ENCODE measurements around the gene MDN1. TPM values are rescaled to one million over a fixed set of nuclear protein-coding genes. Genes with fewer than 3 reads are reported as not detected.

Gene MDN1
- total RNA-seq, 1 experiment from 2014 or later = 50.0 TPM

GRCh38 chr6:89613790-89614189 lies 205.8 kb downstream of the MDN1 start:
- H3K36me3 Mint-ChIP-seq (ENCODE audit: insufficient read depth, unreplicated experiment) = no peaks in the 10 kb centered on the region
- no peak overlapping the region for H3K27ac Mint-ChIP-seq (ENCODE audit: unreplicated experiment)
- H3K9me3 Mint-ChIP-seq (ENCODE audit: low read depth, unreplicated experiment) = no peaks in the 10 kb centered on the region
- TF ChIP-seq CTCF (IDR thresholded peaks at IDR 0.05; ENCODE audit: unreplicated experiment) = no peak
- DNase-seq = no peak
- no peaks in the 10 kb centered on the region for H3K27me3 Mint-ChIP-seq (ENCODE audit: unreplicated experiment)
- intact Hi-C loops (cut with micrococcal nuclease; ENCODE audit: unreplicated experiment) = no loop called here
- BruUV-seq (replicated peaks) = no TSS peak
- no peaks in the 10 kb centered on the region for H3K4me1 Mint-ChIP-seq (ENCODE audit: low read depth, unreplicated experiment)
- CTCF ChIA-PET = no interaction called here
- no peak overlapping the region for H3K4me3 Mint-ChIP-seq (ENCODE audit: low read depth, unreplicated experiment)

GRCh38 chr6:89612121-89612520 lies 207.5 kb downstream of the MDN1 start:
- no peak overlapping the region for H3K4me3 Mint-ChIP-seq (ENCODE audit: low read depth, unreplicated experiment)
- H3K36me3 Mint-ChIP-seq (ENCODE audit: insufficient read depth, unreplicated experiment) = no peaks in the 10 kb centered on the region
- CTCF ChIA-PET = no interaction called here
- intact Hi-C loops (cut with micrococcal nuclease; ENCODE audit: unreplicated experiment) = no loop called here
- H3K4me1 Mint-ChIP-seq (ENCODE audit: low read depth, unreplicated experiment) = no peaks in the 10 kb centered on the region
- H3K27me3 Mint-ChIP-seq (ENCODE audit: unreplicated experiment) = no peaks in the 10 kb centered on the region
- no peak for TF ChIP-seq CTCF (IDR thresholded peaks at IDR 0.05; ENCODE audit: unreplicated experiment)
- H3K9me3 Mint-ChIP-seq (ENCODE audit: low read depth, unreplicated experiment) = no peaks in the 10 kb centered on the region
- no peak overlapping the region for H3K27ac Mint-ChIP-seq (ENCODE audit: unreplicated experiment)
- DNase-seq = no peak
- no TSS peak for BruUV-seq (replicated peaks)

- H3K36me3 Mint-ChIP-seq (ENCODE audit: insufficient read depth, unreplicated experiment) = no peaks in the 10 kb centered on the region
- no peaks in the 10 kb centered on the region for H3K9me3 Mint-ChIP-seq (ENCODE audit: low read depth, unreplicated experiment)
- H3K4me3 Mint-ChIP-seq (ENCODE audit: low read depth, unreplicated experiment) = no peak overlapping the region
- DNase-seq = no peak
- no TSS peak for BruUV-seq (replicated peaks)
- CTCF ChIA-PET = no interaction called here
- no peak for TF ChIP-seq CTCF (IDR thresholded peaks at IDR 0.05; ENCODE audit: unreplicated experiment)
- no peaks in the 10 kb centered on the region for H3K27me3 Mint-ChIP-seq (ENCODE audit: unreplicated experiment)
- H3K27ac Mint-ChIP-seq (ENCODE audit: unreplicated experiment) = no peak overlapping the region
- intact Hi-C loops (cut with micrococcal nuclease; ENCODE audit: unreplicated experiment) = no loop called here
- no peaks in the 10 kb centered on the region for H3K4me1 Mint-ChIP-seq (ENCODE audit: low read depth, unreplicated experiment)
Observed at GRCh38 chr6:89611666-89612065, 207.9 kb downstream of the MDN1 start.

GRCh38 chr6:89610149-89610642 lies 209.4 kb downstream of the MDN1 start:
- intact Hi-C loops (cut with micrococcal nuclease; ENCODE audit: unreplicated experiment) = loop anchor here (1.0 kb wide), 2 partner anchors 178 to 238 kb away; no protein-coding TSS in a partner anchor
- peak; percentile 85 for DNase-seq
- CTCF ChIA-PET = interaction anchor here (0.5 to 0.8 kb wide), 3 partner anchors 27 to 175 kb away, joined by 3 to 5 read pairs (median 4); no protein-coding TSS in a partner anchor
- Mint-ChIP-seq H3K4me1 (ENCODE audit: low read depth, unreplicated experiment) (no peaks in the 10 kb centered on the region), H3K27me3 (ENCODE audit: unreplicated experiment) (no peaks in the 10 kb centered on the region), H3K36me3 (ENCODE audit: insufficient read depth, unreplicated experiment) (no peaks in the 10 kb centered on the region), H3K9me3 (ENCODE audit: low read depth, unreplicated experiment) (no peaks in the 10 kb centered on the region), H3K27ac (ENCODE audit: unreplicated experiment) (no peak overlapping the region), H3K4me3 (ENCODE audit: low read depth, unreplicated experiment) (no peak overlapping the region)
- BruUV-seq (replicated peaks) = no TSS peak
- peak; percentile 73 for TF ChIP-seq CTCF (IDR thresholded peaks at IDR 0.05; ENCODE audit: unreplicated experiment)

Data from Calu3 (cell line).